Type B pancreatic cell (in vitro differentiated cells): ENCODE results near the gene ZBTB33. TPM values are rescaled to one million over a fixed set of nuclear protein-coding genes. Genes with fewer than 3 reads are reported as not detected.

ENCODE experiments used
- DNase-seq: peaks from one replicate; pipeline ENCODE4 v3.0.0; 2021; ENCODE audit warnings: mixed read lengths; ENCODE audit not compliant: unreplicated experiment; ENCODE audit errors: extremely low spot score
- H3K27ac Mint-ChIP-seq: 2 replicates; pipeline ENCODE4 v1.8.0; 2021; ENCODE audit warnings: mild to moderate bottlenecking, mixed read lengths
- H3K27me3 Mint-ChIP-seq: 2 replicates; pipeline ENCODE4 v1.8.0; 2021; ENCODE audit warnings: mixed read lengths
- H3K36me3 Mint-ChIP-seq: 2 replicates; pipeline ENCODE4 v1.8.0; 2021; ENCODE audit warnings: mixed read lengths
- H3K4me1 Mint-ChIP-seq: one replicate; pipeline ENCODE4 v1.8.0; 2021; ENCODE audit warnings: mixed read lengths; ENCODE audit not compliant: unreplicated experiment
- H3K4me3 Mint-ChIP-seq: 2 replicates; pipeline ENCODE4 v1.8.0; 2021; ENCODE audit warnings: mild to moderate bottlenecking, mixed read lengths
- H3K9me3 Mint-ChIP-seq: 2 replicates; pipeline ENCODE4 v1.8.0; 2021; ENCODE audit warnings: mixed read lengths
- CTCF ChIP-seq: fragments of 200-600 bp; sonication (generic); conservative IDR thresholded peaks from 2 replicates; pipeline ENCODE4 v1.5.0; 2021; ENCODE audit warnings: antibody characterized with exemption, mild to moderate bottlenecking
- total RNA-seq: library from RNA; stranded (reverse); gene quantifications from 2 replicates; pipeline ENCODE4 v1.2.1, GENCODE V29; 2021; ENCODE audit warnings: low replicate concordance

ZBTB33 gene
- total RNA-seq, 1 donor from 2014 or later: 25.7 TPM

- Mint-ChIP-seq H3K36me3 (no peaks in the 10 kb centered on the region), H3K4me1 (no peaks in the 10 kb centered on the region), H3K9me3 (no peaks in the 10 kb centered on the region), H3K4me3 (no peak overlapping the region), H3K27me3 (no peaks in the 10 kb centered on the region), H3K27ac (no peak overlapping the region)
- no peak for TF ChIP-seq CTCF
- no peak for DNase-seq
Observed at GRCh38 chrX:120290107-120290506, 39.5 kb downstream of the ZBTB33 start.

- Mint-ChIP-seq H3K4me1 (no peaks in the 10 kb centered on the region), H3K4me3 (no peak overlapping the region), H3K9me3 (no peaks in the 10 kb centered on the region), H3K27me3 (no peaks in the 10 kb centered on the region), H3K27ac (no peak overlapping the region), H3K36me3 (no peaks in the 10 kb centered on the region)
- no peak for TF ChIP-seq CTCF
- DNase-seq: no peak
Observed at GRCh38 chrX:120291211-120291610, 40.6 kb downstream of the ZBTB33 start.

GRCh38 chrX:120293015-120293414 is 42.4 kb downstream of the ZBTB33 start:
- TF ChIP-seq CTCF: no peak
- Mint-ChIP-seq H3K9me3 (peaks cover 4% of the 10 kb centered on the region), H3K4me1 (no peaks in the 10 kb centered on the region), H3K4me3 (no peak overlapping the region), H3K27me3 (no peaks in the 10 kb centered on the region), H3K27ac (no peak overlapping the region), H3K36me3 (no peaks in the 10 kb centered on the region)
- no peak for DNase-seq

- TF ChIP-seq CTCF: no peak
- Mint-ChIP-seq H3K4me1 (no peaks in the 10 kb centered on the region), H3K36me3 (no peaks in the 10 kb centered on the region), H3K4me3 (no peak overlapping the region), H3K27me3 (no peaks in the 10 kb centered on the region), H3K9me3 (peaks cover 4% of the 10 kb centered on the region), H3K27ac (no peak overlapping the region)
- DNase-seq: no peak
Observed at GRCh38 chrX:120294651-120295050, 44.0 kb downstream of the ZBTB33 start.

GRCh38 chrX:120297923-120298322 is 47.3 kb downstream of the ZBTB33 start:
- Mint-ChIP-seq H3K4me1 (peaks cover 6% of the 10 kb centered on the region), H3K9me3 (peaks cover 4% of the 10 kb centered on the region), H3K27ac (no peak overlapping the region)

More at GRCh38 chrX:120297923-120298322, 47.3 kb downstream of the ZBTB33 start:
- TF ChIP-seq CTCF: no peak
- no peaks in the 10 kb centered on the region for H3K27me3 Mint-ChIP-seq
- H3K4me3 Mint-ChIP-seq: no peak overlapping the region
- H3K36me3 Mint-ChIP-seq: no peaks in the 10 kb centered on the region
- DNase-seq: no peak
